ENCODE data around the gene COG7.

The COG7 gene

GRCh38 chr16:23355106-23355670, 97.8 kb downstream of the COG7 start:
- no peak for DNase-seq

GRCh38 chr16:23354246-23354645, 98.7 kb downstream of the COG7 start:
- no peak for DNase-seq

GRCh38 chr16:23353440-23353839, 99.5 kb downstream of the COG7 start:
- DNase-seq: no peak

DNA sequence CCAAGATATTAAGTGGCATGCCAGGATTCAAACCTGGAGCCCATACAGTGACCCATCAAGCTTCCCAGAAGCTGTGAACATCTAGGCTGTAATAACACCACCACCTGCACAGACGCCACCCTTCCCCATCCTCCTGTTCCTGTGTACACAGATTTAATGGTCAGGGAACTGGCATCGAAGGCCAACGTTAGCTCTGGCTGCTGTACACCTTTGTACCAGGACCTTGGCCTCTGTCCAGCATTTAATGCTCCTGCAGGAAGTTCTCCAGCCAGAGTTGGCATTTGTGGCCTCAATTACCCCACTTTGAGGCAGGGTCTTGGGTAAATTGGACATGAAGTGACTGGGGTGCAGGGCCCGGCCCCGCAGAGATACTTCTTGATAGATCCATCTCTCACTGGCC, 101.6 kb downstream of the COG7 start:
- DNase-seq: no peak

DNA sequence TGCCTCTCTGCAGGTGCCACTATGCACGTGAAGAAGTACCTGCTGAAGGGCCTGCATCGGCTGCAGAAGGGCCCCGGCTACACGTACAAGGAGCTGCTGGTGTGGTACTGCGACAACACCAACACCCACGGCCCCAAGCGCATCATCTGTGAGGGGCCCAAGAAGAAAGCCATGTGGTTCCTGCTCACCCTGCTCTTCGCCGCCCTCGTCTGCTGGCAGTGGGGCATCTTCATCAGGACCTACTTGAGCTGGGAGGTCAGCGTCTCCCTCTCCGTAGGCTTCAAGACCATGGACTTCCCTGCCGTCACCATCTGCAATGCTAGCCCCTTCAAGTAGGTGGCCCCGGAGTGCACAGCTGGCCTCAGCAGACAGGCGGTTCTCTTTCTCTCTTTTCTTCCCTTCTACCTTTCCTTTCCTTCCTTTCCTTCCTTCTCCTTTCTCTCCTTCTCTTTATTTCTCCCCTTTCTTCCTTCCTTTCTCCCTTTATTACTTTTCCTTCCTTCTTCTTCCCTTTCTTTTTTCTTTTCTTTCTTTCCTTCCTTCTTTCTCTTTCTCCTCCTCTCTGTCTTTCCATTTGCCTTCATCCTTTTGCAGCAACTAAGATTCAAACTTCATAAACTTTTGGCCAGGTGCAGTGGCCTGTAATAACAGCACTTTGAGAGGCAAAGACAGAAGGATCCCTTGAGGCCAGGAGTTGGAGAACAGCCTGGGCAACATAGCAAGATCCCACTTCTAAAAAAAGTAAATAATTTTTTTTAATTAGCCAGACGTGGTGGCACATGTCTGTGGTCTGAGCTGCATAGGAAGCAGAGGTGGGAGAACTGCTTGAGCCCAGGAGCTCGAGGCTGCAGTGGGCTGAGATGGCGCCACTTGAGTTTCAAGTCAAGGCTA, 104.2 kb downstream of the COG7 start:
- no peak for DNase-seq

DNA sequence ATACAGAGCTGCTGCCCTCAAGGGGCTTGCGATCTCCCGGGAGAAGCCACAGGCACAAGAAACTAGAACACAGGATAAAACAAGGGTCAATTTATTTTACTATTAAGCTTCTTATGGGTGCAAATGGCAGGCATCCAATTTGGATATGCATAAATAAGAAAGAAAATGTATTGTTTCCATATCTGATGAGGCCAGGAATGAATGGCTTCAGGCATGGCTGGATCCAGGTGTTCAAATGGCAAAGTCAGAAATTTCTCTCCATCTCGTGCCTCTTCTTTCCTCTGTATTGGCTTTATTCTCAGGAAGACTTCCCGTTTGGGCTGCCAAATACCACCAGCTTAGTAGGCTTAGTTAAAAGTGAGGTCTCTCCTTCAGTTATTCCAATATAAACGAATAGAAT, 107.8 kb downstream of the COG7 start:
- no peak for DNase-seq

GRCh38 chr16:23343643-23344612, 109.1 kb downstream of the COG7 start:
- no peak for DNase-seq

DNA sequence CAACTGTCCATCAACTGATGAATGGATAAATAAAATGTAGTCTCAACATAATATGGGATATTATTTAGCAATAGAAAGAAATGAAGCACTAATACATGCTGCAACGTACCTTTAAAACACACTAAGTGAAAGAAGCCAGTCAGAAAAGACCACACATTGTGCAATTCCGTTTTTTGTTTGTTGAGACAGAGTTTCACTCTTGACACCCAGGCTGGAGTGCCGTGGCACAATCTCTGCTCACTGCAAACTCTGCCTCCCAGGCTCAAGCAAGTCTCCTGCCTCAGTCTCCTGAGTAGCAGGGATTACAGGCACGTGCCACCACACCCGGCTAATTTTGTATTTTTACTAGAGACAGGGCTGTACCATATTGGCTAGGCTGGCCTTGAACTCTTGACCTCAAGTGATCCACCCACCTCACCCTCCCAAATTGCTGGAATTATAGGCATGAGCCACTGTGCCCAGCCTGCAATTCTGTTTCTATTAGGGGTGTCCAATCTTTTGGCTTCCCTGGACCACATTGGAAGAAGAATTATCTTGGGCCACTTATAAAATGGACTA, 110.8 kb downstream of the COG7 start:
- DNase-seq: no peak

- no peak for DNase-seq
Observed at GRCh38 chr16:23339787-23340186, 113.2 kb downstream of the COG7 start.

Data from activated CD4-positive, CD25-positive, alpha-beta regulatory T cell treated with anti-CD3 and anti-CD28 coated beads, Interleukin-2, amount 50 U/mL, for 72 hours (primary cell).